Measurements from ENCODE around the gene SYT5.
"Not testable (repeated sequence)": the region's sequence is repeated elsewhere in the genome, so short reads cannot be mapped to it uniquely, and the experiment has no call there.

DNA sequence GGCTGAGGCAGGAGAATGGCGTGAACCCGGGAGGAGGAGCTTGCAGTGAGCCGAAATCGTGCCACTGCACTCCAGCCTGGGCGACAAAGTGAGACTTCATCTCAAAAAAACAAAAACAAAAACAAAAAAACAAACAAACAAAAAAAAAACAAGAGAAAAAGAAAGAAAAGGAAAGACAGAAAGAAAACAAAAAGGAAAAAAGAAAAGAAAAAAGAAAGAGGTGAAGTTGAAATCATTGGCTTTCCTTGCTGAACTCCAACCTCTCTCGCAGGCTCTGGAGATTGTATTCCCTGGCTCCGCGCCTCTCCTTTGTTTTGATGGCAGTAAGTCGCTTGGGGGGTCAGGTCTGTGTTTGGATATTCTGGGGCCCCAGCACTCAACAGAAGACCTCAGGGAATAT is 7.8 kb downstream of the SYT5 start:
- TF ChIP-seq, protein P1, sequence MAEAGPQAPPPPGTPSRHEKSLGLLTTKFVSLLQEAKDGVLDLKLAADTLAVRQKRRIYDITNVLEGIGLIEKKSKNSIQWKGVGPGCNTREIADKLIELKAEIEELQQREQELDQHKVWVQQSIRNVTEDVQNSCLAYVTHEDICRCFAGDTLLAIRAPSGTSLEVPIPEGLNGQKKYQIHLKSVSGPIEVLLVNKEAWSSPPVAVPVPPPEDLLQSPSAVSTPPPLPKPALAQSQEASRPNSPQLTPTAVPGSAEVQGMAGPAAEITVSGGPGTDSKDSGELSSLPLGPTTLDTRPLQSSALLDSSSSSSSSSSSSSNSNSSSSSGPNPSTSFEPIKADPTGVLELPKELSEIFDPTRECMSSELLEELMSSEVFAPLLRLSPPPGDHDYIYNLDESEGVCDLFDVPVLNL (CRISPR knock-in tag; IDR thresholded peaks at IDR 0.05; ENCODE audit: low read depth) = not testable (repeated sequence)
- TF ChIP-seq PCBP2 (IDR thresholded peaks at IDR 0.05; ENCODE audit: low read depth, low read length, poor library complexity, severe bottlenecking); SMAD1 (IDR thresholded peaks at IDR 0.05; ENCODE audit: low read depth, low read length, partially characterized antibody); JUN (IDR thresholded peaks at IDR 0.05; ENCODE audit: borderline replicate concordance, low read depth, low read length); JUN (CRISPR knock-in tag; IDR thresholded peaks at IDR 0.05; ENCODE audit: borderline replicate concordance); FOXA3 (CRISPR knock-in tag; conservative IDR thresholded peaks at IDR 0.05 in 1 of 2, IDR thresholded peaks at IDR 0.05 in 1 of 2); RAD51 (IDR thresholded peaks at IDR 0.05; ENCODE audit: borderline replicate concordance, low read depth): not testable (repeated sequence)
- TF ChIP-seq, protein P2, sequence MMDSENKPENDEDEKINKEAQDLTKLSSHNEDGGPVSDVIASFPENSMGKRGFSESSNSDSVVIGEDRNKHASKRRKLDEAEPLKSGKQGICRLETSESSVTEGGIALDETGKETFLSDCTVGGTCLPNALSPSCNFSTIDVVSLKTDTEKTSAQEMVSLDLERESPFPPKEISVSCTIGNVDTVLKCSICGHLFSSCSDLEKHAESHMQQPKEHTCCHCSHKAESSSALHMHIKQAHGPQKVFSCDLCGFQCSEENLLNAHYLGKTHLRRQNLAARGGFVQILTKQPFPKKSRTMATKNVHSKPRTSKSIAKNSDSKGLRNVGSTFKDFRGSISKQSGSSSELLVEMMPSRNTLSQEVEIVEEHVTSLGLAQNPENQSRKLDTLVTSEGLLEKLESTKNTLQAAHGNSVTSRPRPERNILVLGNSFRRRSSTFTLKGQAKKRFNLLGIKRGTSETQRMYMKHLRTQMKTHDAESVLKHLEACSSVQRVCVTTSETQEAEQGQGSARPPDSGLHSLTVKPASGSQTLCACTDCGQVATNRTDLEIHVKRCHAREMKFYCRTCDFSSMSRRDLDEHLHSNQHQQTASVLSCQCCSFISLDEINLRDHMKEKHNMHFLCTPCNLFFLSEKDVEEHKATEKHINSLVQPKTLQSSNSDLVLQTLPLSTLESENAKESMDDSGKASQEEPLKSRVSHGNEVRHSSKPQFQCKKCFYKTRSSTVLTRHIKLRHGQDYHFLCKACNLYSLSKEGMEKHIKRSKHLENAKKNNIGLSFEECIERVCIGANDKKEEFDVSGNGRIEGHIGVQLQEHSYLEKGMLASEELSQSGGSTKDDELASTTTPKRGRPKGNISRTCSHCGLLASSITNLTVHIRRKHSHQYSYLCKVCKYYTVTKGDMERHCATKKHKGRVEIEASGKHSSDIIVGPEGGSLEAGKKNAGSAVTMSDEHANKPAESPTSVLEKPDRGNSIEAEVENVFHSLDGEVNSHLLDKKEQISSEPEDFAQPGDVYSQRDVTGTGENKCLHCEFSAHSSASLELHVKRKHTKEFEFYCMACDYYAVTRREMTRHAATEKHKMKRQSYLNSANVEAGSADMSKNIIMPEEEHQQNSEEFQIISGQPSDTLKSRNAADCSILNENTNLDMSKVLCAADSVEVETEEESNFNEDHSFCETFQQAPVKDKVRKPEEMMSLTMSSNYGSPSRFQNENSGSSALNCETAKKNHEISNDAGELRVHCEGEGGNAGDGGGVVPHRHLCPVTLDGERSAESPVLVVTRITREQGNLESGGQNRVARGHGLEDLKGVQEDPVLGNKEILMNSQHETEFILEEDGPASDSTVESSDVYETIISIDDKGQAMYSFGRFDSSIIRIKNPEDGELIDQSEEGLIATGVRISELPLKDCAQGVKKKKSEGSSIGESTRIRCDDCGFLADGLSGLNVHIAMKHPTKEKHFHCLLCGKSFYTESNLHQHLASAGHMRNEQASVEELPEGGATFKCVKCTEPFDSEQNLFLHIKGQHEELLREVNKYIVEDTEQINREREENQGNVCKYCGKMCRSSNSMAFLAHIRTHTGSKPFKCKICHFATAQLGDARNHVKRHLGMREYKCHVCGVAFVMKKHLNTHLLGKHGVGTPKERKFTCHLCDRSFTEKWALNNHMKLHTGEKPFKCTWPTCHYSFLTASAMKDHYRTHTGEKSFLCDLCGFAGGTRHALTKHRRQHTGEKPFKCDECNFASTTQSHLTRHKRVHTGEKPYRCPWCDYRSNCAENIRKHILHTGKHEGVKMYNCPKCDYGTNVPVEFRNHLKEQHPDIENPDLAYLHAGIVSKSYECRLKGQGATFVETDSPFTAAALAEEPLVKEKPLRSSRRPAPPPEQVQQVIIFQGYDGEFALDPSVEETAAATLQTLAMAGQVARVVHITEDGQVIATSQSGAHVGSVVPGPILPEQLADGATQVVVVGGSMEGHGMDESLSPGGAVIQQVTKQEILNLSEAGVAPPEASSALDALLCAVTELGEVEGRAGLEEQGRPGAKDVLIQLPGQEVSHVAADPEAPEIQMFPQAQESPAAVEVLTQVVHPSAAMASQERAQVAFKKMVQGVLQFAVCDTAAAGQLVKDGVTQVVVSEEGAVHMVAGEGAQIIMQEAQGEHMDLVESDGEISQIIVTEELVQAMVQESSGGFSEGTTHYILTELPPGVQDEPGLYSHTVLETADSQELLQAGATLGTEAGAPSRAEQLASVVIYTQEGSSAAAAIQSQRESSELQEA (IDR thresholded peaks at IDR 0.05; ENCODE audit: low read depth) = not testable (repeated sequence)
- TF ChIP-seq, protein P3, sequence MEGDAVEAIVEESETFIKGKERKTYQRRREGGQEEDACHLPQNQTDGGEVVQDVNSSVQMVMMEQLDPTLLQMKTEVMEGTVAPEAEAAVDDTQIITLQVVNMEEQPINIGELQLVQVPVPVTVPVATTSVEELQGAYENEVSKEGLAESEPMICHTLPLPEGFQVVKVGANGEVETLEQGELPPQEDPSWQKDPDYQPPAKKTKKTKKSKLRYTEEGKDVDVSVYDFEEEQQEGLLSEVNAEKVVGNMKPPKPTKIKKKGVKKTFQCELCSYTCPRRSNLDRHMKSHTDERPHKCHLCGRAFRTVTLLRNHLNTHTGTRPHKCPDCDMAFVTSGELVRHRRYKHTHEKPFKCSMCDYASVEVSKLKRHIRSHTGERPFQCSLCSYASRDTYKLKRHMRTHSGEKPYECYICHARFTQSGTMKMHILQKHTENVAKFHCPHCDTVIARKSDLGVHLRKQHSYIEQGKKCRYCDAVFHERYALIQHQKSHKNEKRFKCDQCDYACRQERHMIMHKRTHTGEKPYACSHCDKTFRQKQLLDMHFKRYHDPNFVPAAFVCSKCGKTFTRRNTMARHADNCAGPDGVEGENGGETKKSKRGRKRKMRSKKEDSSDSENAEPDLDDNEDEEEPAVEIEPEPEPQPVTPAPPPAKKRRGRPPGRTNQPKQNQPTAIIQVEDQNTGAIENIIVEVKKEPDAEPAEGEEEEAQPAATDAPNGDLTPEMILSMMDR (IDR thresholded peaks at IDR 0.05 in 2 of 3, conservative IDR thresholded peaks at IDR 0.05 in 1 of 3; ENCODE audit: insufficient read depth in 2 of 3, low read depth in 1 of 3, low read length in 3 of 3) = not testable (repeated sequence)
- TF ChIP-seq, protein P4, sequence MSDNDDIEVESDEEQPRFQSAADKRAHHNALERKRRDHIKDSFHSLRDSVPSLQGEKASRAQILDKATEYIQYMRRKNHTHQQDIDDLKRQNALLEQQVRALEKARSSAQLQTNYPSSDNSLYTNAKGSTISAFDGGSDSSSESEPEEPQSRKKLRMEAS (CRISPR knock-in tag; IDR thresholded peaks at IDR 0.05) = not testable (repeated sequence)
